ENCODE measurements around the gene PXDN. TPM values are rescaled to one million over a fixed set of nuclear protein-coding genes. Genes with fewer than 3 reads are reported as not detected.

The PXDN gene, protein sequence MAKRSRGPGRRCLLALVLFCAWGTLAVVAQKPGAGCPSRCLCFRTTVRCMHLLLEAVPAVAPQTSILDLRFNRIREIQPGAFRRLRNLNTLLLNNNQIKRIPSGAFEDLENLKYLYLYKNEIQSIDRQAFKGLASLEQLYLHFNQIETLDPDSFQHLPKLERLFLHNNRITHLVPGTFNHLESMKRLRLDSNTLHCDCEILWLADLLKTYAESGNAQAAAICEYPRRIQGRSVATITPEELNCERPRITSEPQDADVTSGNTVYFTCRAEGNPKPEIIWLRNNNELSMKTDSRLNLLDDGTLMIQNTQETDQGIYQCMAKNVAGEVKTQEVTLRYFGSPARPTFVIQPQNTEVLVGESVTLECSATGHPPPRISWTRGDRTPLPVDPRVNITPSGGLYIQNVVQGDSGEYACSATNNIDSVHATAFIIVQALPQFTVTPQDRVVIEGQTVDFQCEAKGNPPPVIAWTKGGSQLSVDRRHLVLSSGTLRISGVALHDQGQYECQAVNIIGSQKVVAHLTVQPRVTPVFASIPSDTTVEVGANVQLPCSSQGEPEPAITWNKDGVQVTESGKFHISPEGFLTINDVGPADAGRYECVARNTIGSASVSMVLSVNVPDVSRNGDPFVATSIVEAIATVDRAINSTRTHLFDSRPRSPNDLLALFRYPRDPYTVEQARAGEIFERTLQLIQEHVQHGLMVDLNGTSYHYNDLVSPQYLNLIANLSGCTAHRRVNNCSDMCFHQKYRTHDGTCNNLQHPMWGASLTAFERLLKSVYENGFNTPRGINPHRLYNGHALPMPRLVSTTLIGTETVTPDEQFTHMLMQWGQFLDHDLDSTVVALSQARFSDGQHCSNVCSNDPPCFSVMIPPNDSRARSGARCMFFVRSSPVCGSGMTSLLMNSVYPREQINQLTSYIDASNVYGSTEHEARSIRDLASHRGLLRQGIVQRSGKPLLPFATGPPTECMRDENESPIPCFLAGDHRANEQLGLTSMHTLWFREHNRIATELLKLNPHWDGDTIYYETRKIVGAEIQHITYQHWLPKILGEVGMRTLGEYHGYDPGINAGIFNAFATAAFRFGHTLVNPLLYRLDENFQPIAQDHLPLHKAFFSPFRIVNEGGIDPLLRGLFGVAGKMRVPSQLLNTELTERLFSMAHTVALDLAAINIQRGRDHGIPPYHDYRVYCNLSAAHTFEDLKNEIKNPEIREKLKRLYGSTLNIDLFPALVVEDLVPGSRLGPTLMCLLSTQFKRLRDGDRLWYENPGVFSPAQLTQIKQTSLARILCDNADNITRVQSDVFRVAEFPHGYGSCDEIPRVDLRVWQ (N-terminal part only)
- total RNA-seq = 10 to 100 TPM in 1 of 2 donors, 1 to 10 TPM in 1; 9.5 to 20.0 TPM

DNA sequence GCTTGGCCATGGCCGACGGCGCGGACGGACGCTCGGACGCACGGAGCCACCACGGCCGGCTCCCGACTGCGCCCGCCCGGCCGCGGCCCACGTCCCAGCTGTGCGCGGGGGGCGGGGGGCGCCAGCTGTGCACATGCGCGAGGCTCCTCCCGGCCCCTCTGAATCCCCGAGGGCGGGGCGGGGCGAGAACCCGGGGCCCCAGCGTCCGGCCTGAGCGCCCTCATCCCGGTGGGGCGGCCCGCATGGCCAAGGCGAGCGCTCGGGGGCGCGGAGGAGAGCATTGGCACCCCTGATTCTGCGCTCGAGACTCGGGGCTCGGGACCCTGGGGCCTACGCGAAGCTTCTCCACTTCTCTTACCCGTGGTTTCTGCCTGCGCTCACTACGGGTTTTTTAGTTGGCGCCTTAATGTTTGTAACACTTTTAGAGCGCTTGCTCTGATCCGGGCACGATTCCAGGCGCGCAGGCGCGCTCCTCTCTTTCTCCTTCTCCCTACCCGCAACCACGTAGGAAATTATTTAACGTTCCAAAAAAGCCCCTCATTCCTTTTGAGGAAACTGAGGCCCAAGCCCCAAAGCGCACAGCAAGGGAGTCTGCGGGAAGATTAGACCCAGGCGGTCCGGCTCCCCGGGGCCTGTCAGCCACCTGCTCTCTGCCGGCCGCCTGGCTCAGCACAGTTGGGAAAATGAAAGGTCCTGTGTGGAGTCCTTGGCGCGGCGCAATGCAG, at the start of gene PXDN:
PXDN (minus strand) TSS at position 70 of the 725 bp plus-strand sequence; CDS start at position 10, 60 bp downstream.
- Histone ChIP-seq H3K9ac (ENCODE audit: low read depth in 2 of 2, low read length in 2 of 2) (peak within 1 kb of the TSS in 1 of 2 donors; percentile 73), H3K36me3 (no peaks in the 10 kb centered on the region), H3K27ac (peak within 1 kb of the TSS; percentile 67), H3K9me3 (no peaks in the 10 kb centered on the region), H3K4me3 (peak within 1 kb of the TSS; percentile 43), H3K27me3 (peaks cover 10% of the 10 kb centered on the region), H3K4me1 (no peaks in the 10 kb centered on the region)
- intact Hi-C loops (cut with DNase I) = loop anchor here (5.0 to 10.0 kb wide), 3 partner anchors 70 to 152 kb away; no protein-coding TSS in a partner anchor
- peak; percentile 46 for DNase-seq
- no peak for TF ChIP-seq CTCF (IDR thresholded peaks at IDR 0.05)

GRCh38 chr2:1793868-1794445, 49.6 kb upstream of the PXDN start:
- Histone ChIP-seq H3K27me3 (no peaks in the 10 kb centered on the region), H3K27ac (no peak overlapping the region), H3K36me3 (no peaks in the 10 kb centered on the region), H3K9me3 (no peaks in the 10 kb centered on the region), H3K9ac (ENCODE audit: low read depth in 2 of 2, low read length in 2 of 2) (no peak overlapping the region), H3K4me1 (no peaks in the 10 kb centered on the region), H3K4me3 (no peak overlapping the region)
- TF ChIP-seq CTCF (IDR thresholded peaks at IDR 0.05) = no peak
- no peak for DNase-seq
- intact Hi-C loops (cut with DNase I) = no loop called here

GRCh38 chr2:1793001-1793867, 48.9 kb upstream of the PXDN start:
- no peak for DNase-seq
- Histone ChIP-seq H3K27ac (no peak overlapping the region), H3K9ac (ENCODE audit: low read depth in 2 of 2, low read length in 2 of 2) (no peak overlapping the region), H3K9me3 (no peaks in the 10 kb centered on the region), H3K36me3 (no peaks in the 10 kb centered on the region), H3K4me3 (no peak overlapping the region), H3K4me1 (no peaks in the 10 kb centered on the region), H3K27me3 (no peaks in the 10 kb centered on the region)
- intact Hi-C loops (cut with DNase I) = no loop called here
- TF ChIP-seq CTCF (IDR thresholded peaks at IDR 0.05) = no peak

DNA sequence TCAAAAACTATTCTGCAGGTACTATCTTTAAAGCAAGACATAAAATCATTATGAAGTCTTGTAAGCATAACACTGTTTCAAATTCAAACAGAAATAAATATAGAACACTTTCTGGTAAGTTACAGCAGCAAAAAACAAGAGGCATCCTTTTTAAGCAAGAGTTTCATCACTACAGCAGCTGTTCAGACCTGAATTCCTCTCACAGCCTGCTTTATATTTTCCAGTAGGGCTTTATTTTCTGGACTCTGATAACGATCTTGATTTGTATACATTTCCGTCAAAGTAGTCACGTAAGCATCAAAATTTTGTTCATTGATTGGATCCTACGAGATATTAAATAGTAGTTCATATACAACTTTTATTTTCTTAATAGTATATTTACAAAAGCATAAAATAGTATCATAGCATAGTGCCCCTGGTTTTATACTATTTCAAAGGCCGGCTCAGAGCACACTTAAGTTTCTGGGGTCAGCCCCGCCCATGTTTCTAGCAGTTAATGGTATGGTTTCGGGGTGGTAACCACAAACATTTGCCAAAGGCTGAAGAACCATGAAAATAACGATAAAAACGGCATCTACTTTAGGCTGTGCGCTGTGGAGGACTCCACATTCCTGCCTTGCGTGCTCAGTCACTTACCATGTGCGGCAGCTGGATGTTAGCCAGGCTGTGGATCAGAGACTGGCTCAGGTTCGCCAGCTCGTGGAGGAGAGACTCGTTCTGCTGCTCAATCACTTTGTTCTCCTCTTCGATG, 47.5 kb upstream of the PXDN start:
- no peak for TF ChIP-seq CTCF (IDR thresholded peaks at IDR 0.05)
- no peak overlapping the region for H3K9ac ChIP-seq (ENCODE audit: low read depth in 2 of 2, low read length in 2 of 2)
- H3K27me3 ChIP-seq = no peaks in the 10 kb centered on the region
- no peak for DNase-seq
- intact Hi-C loops (cut with DNase I) = no loop called here
- no peak overlapping the region for H3K27ac ChIP-seq
- H3K4me3 ChIP-seq = no peak overlapping the region
- H3K9me3 ChIP-seq = no peaks in the 10 kb centered on the region
- no peaks in the 10 kb centered on the region for H3K36me3 ChIP-seq
- no peaks in the 10 kb centered on the region for H3K4me1 ChIP-seq
